HEK293 (cell line): Measurements from ENCODE around the gene CFL1.

Experiments used
- BCL11A ChIP-seq: fragments of 450-650 bp; formaldehyde crosslinking; IDR thresholded peaks from 2 replicates; pipeline ENCODE4 v1.5.1; 2016; ENCODE audit warnings: low read depth, missing biosample characterization, missing genetic modification characterization
- EGR2 ChIP-seq: fragments of 450-650 bp; formaldehyde crosslinking; IDR thresholded peaks from 2 replicates; pipeline ENCODE4 v1.5.1; 2016; ENCODE audit warnings: low read depth, missing biosample characterization, missing genetic modification characterization
- GFI1B ChIP-seq: fragments of 450-650 bp; formaldehyde crosslinking; IDR thresholded peaks from 2 replicates; pipeline ENCODE4 v1.5.1; 2016; ENCODE audit warnings: missing biosample characterization, missing genetic modification characterization
- KLF7 ChIP-seq: fragments of 450-650 bp; formaldehyde crosslinking; IDR thresholded peaks from 2 replicates; pipeline ENCODE4 v1.5.1; 2016; ENCODE audit warnings: missing biosample characterization, missing genetic modification characterization, borderline replicate concordance
- TCF7L2 ChIP-seq: IDR thresholded peaks from 2 replicates; pipeline ENCODE4 v1.6.1; 2011; ENCODE audit warnings: low read depth, mild to moderate bottlenecking, inconsistent platforms, low read length, moderate library complexity, borderline replicate concordance
- ZBTB10 ChIP-seq: fragments of 450-650 bp; formaldehyde crosslinking; IDR thresholded peaks from 2 replicates; pipeline ENCODE4 v1.5.1; 2016; ENCODE audit warnings: missing biosample characterization, missing genetic modification characterization
- ZBTB44 ChIP-seq: fragments of 450-650 bp; IDR thresholded peaks from 2 replicates; pipeline ENCODE4 v1.5.1; 2018; ENCODE audit warnings: missing biosample characterization, mild to moderate bottlenecking, missing genetic modification characterization
- ZBTB48 ChIP-seq: fragments of 450-650 bp; formaldehyde crosslinking; IDR thresholded peaks from 2 replicates; pipeline ENCODE4 v1.5.1; 2016; ENCODE audit warnings: missing biosample characterization, missing genetic modification characterization
- ZEB2 ChIP-seq: fragments of 450-650 bp; formaldehyde crosslinking; IDR thresholded peaks from 2 replicates; pipeline ENCODE4 v1.5.1; 2016; ENCODE audit warnings: missing biosample characterization, missing genetic modification characterization
- ZFP41 ChIP-seq: fragments of 450-650 bp; formaldehyde crosslinking; IDR thresholded peaks from 2 replicates; pipeline ENCODE4 v1.5.1; 2016; ENCODE audit warnings: missing biosample characterization, missing genetic modification characterization, borderline replicate concordance
- ZIC2 ChIP-seq: fragments of 450-650 bp; formaldehyde crosslinking; IDR thresholded peaks from 2 replicates; pipeline ENCODE4 v1.5.1; 2016; ENCODE audit warnings: missing biosample characterization, missing genetic modification characterization
- ZNF10 ChIP-seq: fragments of 450-650 bp; formaldehyde crosslinking; IDR thresholded peaks from 2 replicates; pipeline ENCODE4 v1.5.1; 2017; ENCODE audit warnings: missing biosample characterization, missing genetic modification characterization
- ZNF146 ChIP-seq: fragments of 450-650 bp; formaldehyde crosslinking; IDR thresholded peaks from 2 replicates; pipeline ENCODE4 v1.5.1; 2016; ENCODE audit warnings: missing biosample characterization, missing genetic modification characterization
- ZNF16 ChIP-seq: fragments of 450-650 bp; formaldehyde crosslinking; IDR thresholded peaks from 2 replicates; pipeline ENCODE4 v1.5.1; 2016; ENCODE audit warnings: low read depth, missing biosample characterization, missing genetic modification characterization
- ZNF174 ChIP-seq: fragments of 450-650 bp; formaldehyde crosslinking; IDR thresholded peaks from 2 replicates; pipeline ENCODE4 v1.5.0; 2017; ENCODE audit warnings: missing biosample characterization, mild to moderate bottlenecking, missing genetic modification characterization
- ZNF2 ChIP-seq: fragments of 450-650 bp; formaldehyde crosslinking; IDR thresholded peaks from 2 replicates; pipeline ENCODE4 v1.5.1; 2016; ENCODE audit warnings: missing biosample characterization, missing genetic modification characterization
- ZNF24 ChIP-seq: fragments of 450-650 bp; formaldehyde crosslinking; IDR thresholded peaks from 2 replicates; pipeline ENCODE4 v1.5.1; 2016; ENCODE audit warnings: missing biosample characterization, missing genetic modification characterization
- ZNF324 ChIP-seq: fragments of 450-650 bp; formaldehyde crosslinking; IDR thresholded peaks from 2 replicates; pipeline ENCODE4 v1.5.1; 2016; ENCODE audit warnings: missing biosample characterization, missing genetic modification characterization
- ZNF341 ChIP-seq: fragments of 450-650 bp; formaldehyde crosslinking; IDR thresholded peaks from 2 replicates; pipeline ENCODE4; 2016; ENCODE audit warnings: low read depth, missing biosample characterization, missing genetic modification characterization
- ZNF398 ChIP-seq: fragments of 450-650 bp; formaldehyde crosslinking; IDR thresholded peaks from 2 replicates; pipeline ENCODE4 v1.5.1; 2017; ENCODE audit warnings: missing biosample characterization, missing genetic modification characterization
- ZNF473 ChIP-seq: fragments of 450-650 bp; formaldehyde crosslinking; IDR thresholded peaks from 2 replicates; pipeline ENCODE4 v1.5.1; 2017; ENCODE audit warnings: missing biosample characterization, missing genetic modification characterization
- ZNF501 ChIP-seq: fragments of 450-650 bp; formaldehyde crosslinking; IDR thresholded peaks from 2 replicates; pipeline ENCODE4 v1.5.1; 2016; ENCODE audit warnings: missing biosample characterization, missing genetic modification characterization
- ZNF558 ChIP-seq: fragments of 450-650 bp; formaldehyde crosslinking; IDR thresholded peaks from 2 replicates; pipeline ENCODE4 v1.5.1; 2016; ENCODE audit warnings: missing biosample characterization, missing genetic modification characterization
- ZNF596 ChIP-seq: fragments of 450-650 bp; IDR thresholded peaks from 2 replicates; pipeline ENCODE4 v1.5.0; 2018; ENCODE audit warnings: missing biosample characterization, mild to moderate bottlenecking, missing genetic modification characterization, moderate library complexity
- ZNF692 ChIP-seq: fragments of 450-650 bp; formaldehyde crosslinking; IDR thresholded peaks from 2 replicates; pipeline ENCODE4 v1.5.1; 2016; ENCODE audit warnings: missing biosample characterization, missing genetic modification characterization
- ZNF792 ChIP-seq: fragments of 450-650 bp; formaldehyde crosslinking; IDR thresholded peaks from 2 replicates; pipeline ENCODE4 v1.5.1; 2016; ENCODE audit warnings: missing biosample characterization, missing genetic modification characterization
- ZXDB ChIP-seq: fragments of 450-650 bp; formaldehyde crosslinking; IDR thresholded peaks from 2 replicates; pipeline ENCODE4 v1.5.1; 2016; ENCODE audit warnings: missing biosample characterization, missing genetic modification characterization
- TF ChIP-seq, protein P1 (sequence below): fragments of 450-650 bp; formaldehyde crosslinking; optimal IDR thresholded peaks from 2 replicates; pipeline ENCODE3; 2016; ENCODE audit warnings: missing biosample characterization, mild to moderate bottlenecking, missing genetic modification characterization

The CFL1 gene

DNA sequence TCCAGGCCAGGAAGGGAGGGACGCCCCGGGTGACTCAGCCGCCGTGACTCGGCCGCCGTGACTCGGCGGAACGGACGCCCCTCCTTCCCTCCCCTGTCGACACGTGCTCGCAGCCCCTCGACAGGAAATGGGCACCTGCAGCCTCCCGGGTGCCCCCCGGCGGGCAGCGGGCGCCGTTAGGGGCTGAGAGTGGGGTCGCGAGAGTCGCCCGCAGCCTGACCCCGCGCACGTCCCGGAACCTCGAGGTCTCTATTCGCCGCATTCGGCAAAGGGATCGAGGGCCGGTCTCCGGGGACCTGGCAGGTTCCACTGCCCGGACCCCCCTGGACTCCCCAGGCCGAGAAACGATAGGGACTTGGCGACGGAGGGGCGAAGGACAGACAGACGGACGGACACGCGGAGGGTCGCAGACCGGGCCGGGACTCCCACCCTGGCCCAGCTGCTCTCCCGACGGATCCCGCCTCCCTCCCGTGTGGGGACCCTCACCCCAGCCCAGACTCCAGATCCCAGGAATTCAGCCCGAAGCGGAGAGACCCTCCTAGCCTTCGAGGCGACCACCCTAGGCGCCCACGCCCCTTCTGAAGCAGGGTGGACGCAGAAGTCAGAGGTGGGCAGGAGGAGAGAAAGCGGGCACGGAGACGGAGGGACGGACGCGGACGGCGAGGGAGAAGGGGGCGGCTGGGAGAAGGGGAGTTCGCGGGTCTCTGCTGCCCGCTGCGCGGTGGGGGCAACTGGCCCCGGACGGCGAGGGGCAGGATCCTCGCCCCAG, 41.6 kb upstream of the CFL1 start (continued):
- TF ChIP-seq ZBTB10 (tag by site-specific recombination), result peak; percentile 48; the same call in 1 of the 2 replicates
- no peak for TF ChIP-seq ZNF146 (tag by site-specific recombination)
- TF ChIP-seq ZNF398, result peak; percentile 67; the same call in 1 of the 2 replicates
- no peak; the same call in none of the 2 replicates for TF ChIP-seq ZBTB48
- no peak for TF ChIP-seq TCF7L2
- TF ChIP-seq ZNF596, result no peak
- TF ChIP-seq ZNF10 (tag by site-specific recombination), result no peak
- no peak for TF ChIP-seq ZNF792
- TF ChIP-seq ZNF341 (tag by site-specific recombination), result no peak
- peak; percentile 13; the same call in 1 of the 2 replicates for TF ChIP-seq BCL11A (tag by site-specific recombination)
- TF ChIP-seq ZXDB, result peak; percentile 29; the same call in 1 of the 2 replicates
- TF ChIP-seq ZNF324 (tag by site-specific recombination), result no peak; the same call in 1 of the 2 replicates
- TF ChIP-seq ZNF174 (tag by site-specific recombination), result no peak
- no peak for TF ChIP-seq KLF7
- TF ChIP-seq ZNF2 (tag by site-specific recombination), result 0 out of 2 replicates have a peak, but pooled peaks have one; percentile 25
- TF ChIP-seq ZNF692, result peak; percentile 25; the same call in 1 of the 2 replicates
- TF ChIP-seq ZEB2 (tag by site-specific recombination), result peak; percentile 85
- TF ChIP-seq GFI1B (tag by site-specific recombination), result no peak
- TF ChIP-seq ZNF558, result no peak
- TF ChIP-seq ZIC2, result no peak; the same call in 1 of the 2 replicates
- 0 out of 2 replicates have a peak, but pooled peaks have one; percentile 13 for TF ChIP-seq EGR2 (tag by site-specific recombination)
- no peak for TF ChIP-seq ZNF16 (tag by site-specific recombination)
- TF ChIP-seq ZNF501, result peak; percentile 53; the same call in 1 of the 2 replicates
- no peak for TF ChIP-seq ZNF473 (tag by site-specific recombination)
- TF ChIP-seq, protein P1, sequence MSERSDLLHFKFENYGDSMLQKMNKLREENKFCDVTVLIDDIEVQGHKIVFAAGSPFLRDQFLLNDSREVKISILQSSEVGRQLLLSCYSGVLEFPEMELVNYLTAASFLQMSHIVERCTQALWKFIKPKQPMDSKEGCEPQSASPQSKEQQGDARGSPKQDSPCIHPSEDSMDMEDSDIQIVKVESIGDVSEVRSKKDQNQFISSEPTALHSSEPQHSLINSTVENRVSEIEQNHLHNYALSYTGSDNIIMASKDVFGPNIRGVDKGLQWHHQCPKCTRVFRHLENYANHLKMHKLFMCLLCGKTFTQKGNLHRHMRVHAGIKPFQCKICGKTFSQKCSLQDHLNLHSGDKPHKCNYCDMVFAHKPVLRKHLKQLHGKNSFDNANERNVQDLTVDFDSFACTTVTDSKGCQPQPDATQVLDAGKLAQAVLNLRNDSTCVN (tag by site-specific recombination), result peak; percentile 65
- TF ChIP-seq ZBTB44 (tag by site-specific recombination), result no peak
- no peak for TF ChIP-seq ZNF24
- TF ChIP-seq ZFP41 (tag by site-specific recombination), result no peak
